Liver (tissue), 9 donors: ENCODE measurements around the gene MICU1. TPM values are rescaled to one million over a fixed set of nuclear protein-coding genes. Genes with fewer than 3 reads are reported as not detected.

Experiments
- DNase-seq: peaks from one replicate; pipeline ENCODE4 v3.0.0-alpha.2; 2017; ENCODE audit warnings: low spot score
- H3K27ac ChIP-seq, 2 donors: one replicate each; pipeline ENCODE4 v1.7.0; 2013; ENCODE audit warnings: inconsistent platforms in 2 of 2, low read length in 2 of 2, control low read depth in 1 of 2, low read depth in 1 of 2, mild to moderate bottlenecking in 1 of 2
- H3K27me3 ChIP-seq, 4 donors: one replicate each; pipeline versions ENCODE4 v1.6.1 to v1.7.0; 2013; ENCODE audit warnings: low read length in 3 of 4, inconsistent platforms in 1 of 4, mild to moderate bottlenecking in 1 of 4, moderate library complexity in 1 of 4; ENCODE audit not compliant: control insufficient read depth in 4 of 4, insufficient read depth in 4 of 4
- H3K36me3 ChIP-seq, 4 donors: one replicate each; pipeline versions ENCODE4 v1.6.1 to v1.7.0; 2013; ENCODE audit warnings: low read length in 3 of 4, mild to moderate bottlenecking in 3 of 4, low read depth in 1 of 4, moderate library complexity in 1 of 4; ENCODE audit not compliant: control insufficient read depth in 4 of 4, insufficient read depth in 3 of 4
- H3K4me1 ChIP-seq, 4 donors: one replicate each; pipeline versions ENCODE4 v1.6.1 to v1.7.0; 2013; ENCODE audit warnings: low read length in 3 of 4, mild to moderate bottlenecking in 3 of 4, moderate library complexity in 1 of 4; ENCODE audit not compliant: control insufficient read depth in 4 of 4, insufficient read depth in 4 of 4
- H3K4me3 ChIP-seq, 3 donors: one replicate each; pipeline versions ENCODE4 v1.6.1 to v1.7.0; 2013; ENCODE audit warnings: low read length in 3 of 3, control low read depth in 1 of 3, low read depth in 1 of 3, mild to moderate bottlenecking in 1 of 3
- H3K9ac ChIP-seq, 2 donors: one replicate each; pipeline ENCODE4 v1.7.0; 2013; ENCODE audit warnings: low read length in 2 of 2, mild to moderate bottlenecking in 2 of 2, moderate library complexity in 2 of 2, control low read depth in 1 of 2, low read depth in 1 of 2
- H3K9me3 ChIP-seq, 4 donors: one replicate each; pipeline versions ENCODE4 v1.6.1 to v1.7.0; 2013; ENCODE audit warnings: low read length in 3 of 4; ENCODE audit not compliant: control insufficient read depth in 4 of 4
- CTCF ChIP-seq: fragments of 150-350 bp; IDR thresholded peaks from 2 replicates; pipeline ENCODE4 v1.5.1; 2017; ENCODE audit warnings: improper control_type of control experiment, low read depth, low read length; ENCODE audit not compliant: missing input control
- EGR1 ChIP-seq, 2 donors: IDR thresholded peaks; 2 replicates each; pipeline ENCODE4 v1.6.1; 2016 to 2018; ENCODE audit warnings: antibody characterized with exemption in 2 of 2, low read depth in 2 of 2
- FOXA2 ChIP-seq: IDR thresholded peaks from 2 replicates; pipeline ENCODE4 v1.6.1; 2016; ENCODE audit warnings: antibody characterized with exemption
- GABPA ChIP-seq, 2 donors: IDR thresholded peaks in 1 of 2; conservative IDR thresholded peaks in 1 of 2; 2 replicates each; pipeline ENCODE4 v1.6.1; 2016; ENCODE audit warnings: antibody characterized with exemption in 2 of 2, mild to moderate bottlenecking in 1 of 2, moderate library complexity in 1 of 2
- HNF4A ChIP-seq, 2 donors: conservative IDR thresholded peaks; 2 replicates each; pipeline ENCODE4 v1.6.1; 2016; ENCODE audit warnings: antibody characterized with exemption in 2 of 2, mild to moderate bottlenecking in 2 of 2
- HNF4G ChIP-seq: IDR thresholded peaks from 2 replicates; pipeline ENCODE4 v1.6.1; 2016; ENCODE audit warnings: antibody characterized with exemption
- JUND ChIP-seq, 2 donors: IDR thresholded peaks; 2 replicates each; pipeline ENCODE4 v1.6.1; 2016; ENCODE audit warnings: antibody characterized with exemption in 2 of 2
- NR2F2 ChIP-seq: IDR thresholded peaks from 2 replicates; pipeline ENCODE4 v1.6.1; 2016; ENCODE audit warnings: antibody characterized with exemption
- RAD21 ChIP-seq, 2 donors: IDR thresholded peaks; 2 replicates each; pipeline ENCODE4 v1.6.1; 2016; ENCODE audit warnings: antibody characterized with exemption in 2 of 2, mild to moderate bottlenecking in 2 of 2
- REST ChIP-seq: IDR thresholded peaks from 2 replicates; pipeline ENCODE4 v1.6.1; 2016; ENCODE audit warnings: antibody characterized with exemption, mild to moderate bottlenecking
- RXRA ChIP-seq, 2 donors: IDR thresholded peaks; 2 replicates each; pipeline ENCODE4 v1.6.1; 2017 to 2018; ENCODE audit warnings: antibody characterized with exemption in 2 of 2, mild to moderate bottlenecking in 1 of 2
- SP1 ChIP-seq: IDR thresholded peaks from 2 replicates; pipeline ENCODE4 v1.6.1; 2018; ENCODE audit warnings: antibody characterized with exemption, mild to moderate bottlenecking
- TAF1 ChIP-seq: conservative IDR thresholded peaks from 2 replicates; pipeline ENCODE4 v1.6.1; 2016; ENCODE audit warnings: antibody characterized with exemption, mild to moderate bottlenecking
- YY1 ChIP-seq: IDR thresholded peaks from 2 replicates; pipeline ENCODE4 v1.6.1; 2016; ENCODE audit warnings: antibody characterized with exemption, mild to moderate bottlenecking
- ZBTB33 ChIP-seq: IDR thresholded peaks from 2 replicates; pipeline ENCODE4 v1.6.1; 2016; ENCODE audit warnings: antibody characterized with exemption
- WGBS: extraction: QIAGEN DNeasy Blood & Tissue Kit; methylation state at CpG from one replicate; pipeline ENCODE4 v1.1.7; 2013; 5-methylcytosine and 5-hydroxymethylcytosine counted together
- polyA plus RNA-seq, 2 donors: library from polyadenylated mRNA; stranded (reverse) in 1 of 2; unstranded in 1 of 2; fragments of 200-250 nt in 1 of 2; fragments of >200 nt in 1 of 2; fragmentation: Nextera tagmentation in 1 of 2; extraction: Ambion mirVana in 1 of 2; gene quantifications; one replicate each; pipeline versions ENCODE4 v1.2.1 to v1.2.3, GENCODE V29; 2013 to 2015
- total RNA-seq, 2 donors: library from RNA; depleted of rRNA; stranded (reverse); fragments of >200 nt; gene quantifications; one replicate each; pipeline ENCODE4 v1.2.3, GENCODE V29; 2014
- donor health status: healthy.
- donor health status: healthy.
- donor health status: healthy.
- donor health status: healthy.
- donor health status: healthy.

MICU1 gene
- total and polyA plus RNA-seq, 4 donors: 26.4 to 47.4 (median 32.1) TPM

GRCh38 chr10:72414642-72415041, 211.2 kb downstream of the MICU1 start:
- H3K27me3 ChIP-seq: no peaks in the 10 kb centered on the region
- no peak overlapping the region for H3K27ac ChIP-seq
- 87% methylated on average over 3 of the region's 3 CpGs for whole genome bisulfite sequencing
- no peak overlapping the region for H3K4me3 ChIP-seq
- peaks cover 0 to 32% (median 24%) of the 10 kb centered on the region in 4 donors for H3K36me3 ChIP-seq
- no peak for TF ChIP-seq HNF4G
- TF ChIP-seq ZBTB33: no peak
- TF ChIP-seq EGR1 (IDR thresholded peaks at IDR 0.05; ENCODE audit: low read depth in 2 of 2): no peak
- no peak for TF ChIP-seq TAF1
- TF ChIP-seq CTCF: no peak
- no peak for TF ChIP-seq NR2F2
- no peak for TF ChIP-seq REST
- no peak for TF ChIP-seq GABPA (IDR thresholded peaks at IDR 0.05 in 1 of 2, conservative IDR thresholded peaks at IDR 0.05 in 1 of 2)
- TF ChIP-seq JUND (IDR thresholded peaks at IDR 0.05): no peak
- no peak for TF ChIP-seq YY1
- TF ChIP-seq RAD21 (IDR thresholded peaks at IDR 0.05): no peak
- TF ChIP-seq RXRA (IDR thresholded peaks at IDR 0.05): no peak
- no peak for DNase-seq
- H3K4me1 ChIP-seq: no peaks in the 10 kb centered on the region
- H3K9me3 ChIP-seq: peaks cover 0 to 2% (median 0%) of the 10 kb centered on the region in 4 donors
- no peak overlapping the region for H3K9ac ChIP-seq

- H3K4me1 ChIP-seq: peaks cover 0 to 6% (median 2%) of the 10 kb centered on the region in 4 donors
- 97% methylated on average over 1 of the region's 1 CpG for WGBS
- no peak overlapping the region for H3K27ac ChIP-seq
- no peak overlapping the region for H3K4me3 ChIP-seq
- H3K9me3 ChIP-seq: peaks cover 0 to 2% (median 0%) of the 10 kb centered on the region in 4 donors
- H3K27me3 ChIP-seq: no peaks in the 10 kb centered on the region
- H3K9ac ChIP-seq: no peak overlapping the region
- peaks cover 0 to 22% (median 15%) of the 10 kb centered on the region in 4 donors for H3K36me3 ChIP-seq
- DNase-seq: no peak
- TF ChIP-seq EGR1 (IDR thresholded peaks at IDR 0.05; ENCODE audit: low read depth in 2 of 2) (no peak), HNF4A (conservative IDR thresholded peaks at IDR 0.05) (no peak), FOXA2 (no peak), YY1 (no peak), TAF1 (no peak), ZBTB33 (no peak), RAD21 (IDR thresholded peaks at IDR 0.05) (no peak), GABPA (IDR thresholded peaks at IDR 0.05 in 1 of 2, conservative IDR thresholded peaks at IDR 0.05 in 1 of 2) (no peak), CTCF (no peak), REST (no peak), SP1 (no peak), RXRA (IDR thresholded peaks at IDR 0.05) (no peak)
Observed at GRCh38 chr10:72409167-72409566, 216.7 kb downstream of the MICU1 start.
